ENCODE measurements around the gene IMPACT.

IMPACT gene, protein sequence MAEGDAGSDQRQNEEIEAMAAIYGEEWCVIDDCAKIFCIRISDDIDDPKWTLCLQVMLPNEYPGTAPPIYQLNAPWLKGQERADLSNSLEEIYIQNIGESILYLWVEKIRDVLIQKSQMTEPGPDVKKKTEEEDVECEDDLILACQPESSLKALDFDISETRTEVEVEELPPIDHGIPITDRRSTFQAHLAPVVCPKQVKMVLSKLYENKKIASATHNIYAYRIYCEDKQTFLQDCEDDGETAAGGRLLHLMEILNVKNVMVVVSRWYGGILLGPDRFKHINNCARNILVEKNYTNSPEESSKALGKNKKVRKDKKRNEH

DNA sequence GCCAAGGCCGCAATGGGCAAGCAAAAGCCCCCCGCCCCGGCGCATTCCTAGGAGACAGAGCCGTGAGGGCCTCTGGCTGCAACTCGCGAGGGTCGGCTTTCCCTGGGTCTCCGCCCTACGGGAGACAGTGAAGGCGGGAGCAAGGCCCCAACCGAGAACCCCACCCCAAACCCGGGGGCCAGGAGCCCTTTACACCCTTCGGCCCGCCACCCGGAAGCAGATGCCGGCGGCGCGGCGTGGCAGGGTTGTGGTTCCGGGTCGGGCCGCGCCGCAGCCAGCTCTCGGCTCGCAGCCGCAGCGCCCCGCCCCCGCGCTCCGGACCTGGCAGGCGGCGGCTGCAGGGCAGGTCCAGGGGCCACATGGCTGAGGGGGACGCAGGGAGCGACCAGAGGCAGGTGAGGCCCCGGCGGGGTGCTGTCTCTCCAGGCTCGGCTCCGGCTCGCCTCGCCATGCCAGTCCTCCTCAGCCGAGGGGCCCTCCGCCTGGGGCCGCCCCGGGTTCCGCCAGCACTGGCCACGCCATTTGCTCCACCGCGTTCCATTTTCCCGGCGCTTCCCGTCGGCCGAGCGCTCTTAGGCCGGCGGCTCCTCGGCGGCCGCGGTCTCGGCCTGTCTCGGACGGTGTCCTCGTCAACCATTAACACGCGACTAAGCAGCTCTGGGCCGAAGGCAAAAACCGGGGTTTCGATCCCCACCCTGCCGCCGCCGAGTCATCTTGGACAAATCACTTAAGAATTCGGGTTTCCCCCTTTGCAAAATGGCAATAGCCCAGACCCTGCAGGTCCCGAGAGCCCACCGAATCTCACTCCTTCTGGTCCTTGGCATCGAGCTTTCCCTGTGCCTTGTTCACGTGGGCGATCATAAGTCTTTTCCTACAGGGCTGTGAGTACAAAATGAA is at the start of gene IMPACT:
TSS of gene IMPACT (plus strand) at position 273 of the 897 bp plus-strand sequence. CDS start at position 360, 87 bp downstream.
- peak; percentile 78 for DNase-seq

- no peak for DNase-seq
Observed at GRCh38 chr18:24378598-24378997, 47.9 kb upstream of the IMPACT start.

DNA sequence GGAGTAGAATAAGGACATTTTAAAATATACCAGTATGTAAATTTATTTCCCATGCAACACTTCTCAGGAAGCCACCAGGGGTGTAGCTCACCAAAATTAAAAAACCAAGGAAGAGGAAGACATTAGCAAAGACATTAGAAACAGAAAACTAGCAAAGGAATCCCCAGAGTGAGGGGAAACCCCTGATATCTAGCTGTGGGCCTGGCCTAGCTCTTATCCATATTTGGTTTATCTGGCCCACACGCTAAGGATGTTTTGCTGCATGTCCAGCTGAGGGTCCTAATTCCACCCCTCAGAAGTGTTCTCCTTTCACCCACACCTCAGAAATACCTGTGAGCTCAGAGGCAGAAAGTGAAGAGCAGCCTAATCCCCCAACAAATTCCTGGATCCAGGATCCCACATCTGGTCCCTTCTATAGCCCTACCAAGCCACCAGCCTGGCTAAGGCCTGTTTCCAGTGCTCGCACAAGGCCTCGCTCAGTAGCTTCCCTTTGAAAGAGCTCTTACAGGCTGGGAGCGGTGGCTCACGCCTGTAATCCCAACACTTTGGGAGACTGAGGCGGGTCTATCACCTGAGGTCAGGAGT is 46.2 kb upstream of the IMPACT start:
- no peak for DNase-seq

GRCh38 chr18:24381126-24381525 is 45.3 kb upstream of the IMPACT start:
- DNase-seq: no peak

DNA sequence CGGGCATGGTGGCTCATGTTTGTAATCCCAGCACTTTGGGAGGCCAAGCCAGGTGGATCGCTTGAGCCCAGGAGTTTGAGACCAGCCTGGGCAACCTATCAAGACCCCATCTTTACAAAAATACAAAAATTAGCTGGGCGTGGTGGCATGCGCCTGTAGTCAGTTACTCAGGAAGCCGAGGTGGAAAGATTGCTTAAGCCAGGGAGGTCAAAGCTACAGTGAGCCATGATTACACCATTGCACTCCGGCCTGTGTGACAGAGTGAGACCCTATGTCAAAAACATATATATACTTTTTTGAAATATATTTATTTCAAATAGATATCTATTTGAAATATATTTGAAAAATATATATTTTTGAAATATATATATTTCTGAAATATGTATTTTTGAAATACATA is 39.8 kb upstream of the IMPACT start:
- DNase-seq: no peak

GRCh38 chr18:24388957-24389356 is 37.5 kb upstream of the IMPACT start:
- no peak for DNase-seq

DNA sequence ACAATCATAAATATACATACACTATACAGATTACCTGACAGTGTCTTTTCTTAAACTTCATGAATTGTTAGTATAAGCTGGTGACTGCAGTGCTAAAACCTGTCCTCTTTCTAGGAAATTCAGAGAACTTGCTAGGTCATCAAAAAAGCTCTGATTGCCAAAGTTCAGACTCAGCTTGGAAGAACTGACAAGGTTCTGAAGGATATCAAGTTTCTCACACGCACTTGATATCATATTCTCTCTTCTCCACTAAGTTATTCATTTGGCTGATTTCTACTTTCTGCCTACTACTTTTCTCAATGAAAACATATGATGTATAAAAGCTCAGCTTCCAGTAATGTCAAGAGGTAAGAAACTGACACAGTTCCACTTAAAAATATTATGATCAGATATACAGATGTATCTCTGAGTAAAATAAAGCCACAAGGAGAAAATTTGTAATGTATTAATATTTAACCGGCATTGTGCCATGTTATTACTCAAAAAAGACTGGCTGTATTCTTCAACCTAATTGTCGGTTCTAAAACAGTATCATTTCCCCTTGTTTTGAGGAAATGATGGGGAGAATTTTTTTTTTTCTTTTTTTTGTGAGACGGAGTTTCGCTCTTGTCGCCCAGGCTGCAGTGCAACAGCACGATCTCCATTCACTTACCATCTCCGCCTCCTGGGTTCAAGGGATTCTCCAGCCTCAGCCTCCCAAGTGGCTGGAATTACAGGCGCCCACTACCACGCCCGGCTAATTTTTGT is 31.2 kb upstream of the IMPACT start:
- DNase-seq: no peak

DNA sequence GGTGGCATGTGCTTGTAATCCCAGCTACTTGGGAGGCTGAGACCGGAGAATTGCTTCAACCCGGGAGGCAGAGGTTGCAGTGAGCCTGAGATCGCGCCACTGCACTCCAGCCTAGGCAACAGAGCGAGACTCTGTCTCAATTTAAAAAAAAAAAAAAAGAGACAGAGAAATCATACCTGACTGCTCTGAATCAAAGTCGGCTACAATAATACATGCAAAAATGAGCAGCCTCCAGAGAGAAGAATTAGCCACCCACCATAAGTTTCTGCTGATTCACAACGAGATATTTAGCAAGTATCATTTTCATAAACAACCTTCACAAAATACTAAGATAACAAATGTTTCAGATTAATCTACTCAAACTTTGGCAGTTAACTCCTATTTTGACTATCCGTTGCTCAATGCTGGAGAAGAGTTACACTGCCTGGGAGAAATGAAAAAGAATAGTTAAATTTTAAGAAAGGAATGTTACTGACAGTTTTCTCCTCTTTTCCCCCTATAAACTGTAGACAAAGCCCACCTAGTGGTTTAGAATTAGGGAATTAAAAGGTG is 30.3 kb upstream of the IMPACT start:
- no peak for DNase-seq

DNA sequence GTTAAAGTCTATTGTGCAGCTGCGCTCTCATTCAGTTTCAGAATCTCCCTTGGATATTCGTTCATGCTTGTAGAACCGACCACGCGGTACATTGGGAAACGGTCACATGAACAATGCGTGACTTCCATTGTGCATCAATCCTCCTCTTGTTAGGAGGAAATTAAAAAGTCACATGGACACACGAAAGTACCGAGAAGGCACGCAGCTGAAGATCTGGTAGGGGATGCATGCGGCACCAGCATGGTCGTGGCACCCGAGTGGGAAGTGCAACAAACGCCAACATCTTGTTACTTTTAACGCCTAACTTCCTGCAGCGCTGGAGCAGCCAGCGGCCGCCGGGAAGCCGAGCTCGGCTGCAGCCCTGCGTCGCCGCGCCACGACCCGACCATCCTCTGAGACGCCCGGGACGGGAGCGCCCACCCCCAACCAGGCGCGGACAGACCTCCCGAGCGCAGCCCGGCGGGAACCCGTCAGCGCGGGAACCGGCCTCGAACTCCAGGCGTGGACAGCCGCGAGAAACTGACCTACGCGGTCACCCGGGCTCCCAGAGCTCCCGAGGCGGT is 29.3 kb upstream of the IMPACT start:
- peak; percentile 32 for DNase-seq

DNA sequence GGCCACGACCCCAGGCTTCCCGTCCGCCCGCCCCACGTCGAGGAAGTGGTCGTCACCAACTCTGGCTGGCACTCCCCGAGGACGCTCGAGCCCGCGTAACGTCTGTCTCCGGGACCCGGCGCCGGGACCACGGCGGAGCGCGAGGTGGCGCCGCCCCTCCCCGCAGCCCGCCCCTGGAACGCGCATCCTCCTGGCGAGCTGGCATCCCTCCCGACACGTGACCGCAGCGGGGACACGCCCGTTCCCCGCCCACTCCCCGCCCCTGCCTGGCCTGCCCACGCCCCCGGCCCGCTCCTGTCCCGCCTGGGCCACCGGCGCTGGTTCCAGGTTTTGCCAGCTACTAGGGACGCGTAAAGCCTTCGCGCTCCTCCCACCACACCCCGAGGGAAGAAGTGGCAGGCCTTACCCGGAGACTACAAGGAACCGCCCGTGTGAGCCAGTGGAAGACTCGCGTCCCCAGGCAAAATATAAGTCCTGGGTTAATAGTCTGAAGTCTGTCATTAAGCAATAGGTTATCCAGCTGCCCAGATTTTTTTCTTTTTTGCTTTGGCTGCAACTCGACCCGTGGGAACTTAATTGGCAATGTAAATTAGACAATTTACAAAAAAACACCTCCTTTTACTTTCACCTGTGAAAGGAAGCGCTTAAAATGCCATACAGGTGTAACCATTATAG is 28.6 kb upstream of the IMPACT start, which contains the start of gene OSBPL1A:
TSS of gene OSBPL1A (minus strand) at position 131 of the 675 bp plus-strand sequence. CDS start 20,291 bp downstream, outside the sequence.
- DNase-seq: peak; percentile 76

GRCh38 chr18:24398540-24398939 is 27.9 kb upstream of the IMPACT start:
- no peak for DNase-seq

GRCh38 chr18:24400587-24400986 is 25.9 kb upstream of the IMPACT start:
- no peak for DNase-seq

GRCh38 chr18:24402209-24402785 is 24.2 kb upstream of the IMPACT start:
- no peak for DNase-seq

DNA sequence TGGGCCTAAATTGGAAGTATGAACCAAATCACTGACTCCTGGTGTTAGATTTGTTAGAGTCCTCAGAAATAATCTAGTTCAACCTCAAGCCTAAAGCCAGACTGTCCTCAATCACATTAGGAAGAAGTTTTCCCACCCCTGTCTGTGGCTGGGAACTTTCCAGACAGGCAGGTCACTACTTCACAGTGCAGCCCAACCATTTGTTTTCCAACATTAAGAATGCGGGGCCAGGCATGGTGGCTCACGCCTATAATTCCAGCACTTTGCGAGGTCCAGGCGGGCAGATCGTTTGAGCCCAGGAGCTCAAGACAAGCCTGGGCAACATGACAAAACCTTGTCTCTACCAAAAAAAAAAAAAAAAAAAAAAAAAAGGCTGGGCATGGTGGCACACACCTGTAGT is 23.4 kb upstream of the IMPACT start:
- DNase-seq: no peak

DNA sequence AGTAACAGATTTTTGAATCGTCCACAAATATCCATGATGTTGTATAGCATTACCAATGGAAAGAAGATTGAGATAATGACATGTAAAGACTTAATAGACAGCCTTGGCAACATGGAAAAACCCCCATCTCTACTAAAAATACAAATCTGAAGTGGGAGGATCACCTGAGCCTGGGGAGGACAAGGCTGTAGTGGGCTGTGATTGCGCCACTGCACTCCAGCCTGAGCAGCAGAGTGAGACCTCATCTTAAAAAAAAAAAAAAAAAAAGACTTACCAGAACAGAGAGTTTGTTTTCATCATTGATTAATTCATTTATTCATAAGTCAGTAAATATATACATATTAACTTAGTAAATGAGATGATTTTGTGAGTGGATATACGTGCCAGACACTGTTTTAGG is 21.9 kb upstream of the IMPACT start:
- no peak for DNase-seq

GRCh38 chr18:24408496-24408895 is 18.0 kb upstream of the IMPACT start:
- no peak for DNase-seq

- no peak for DNase-seq
Observed at GRCh38 chr18:24413148-24413547, 13.3 kb upstream of the IMPACT start.

- DNase-seq: peak; percentile 45
Observed at GRCh38 chr18:24414349-24415003, 12.0 kb upstream of the IMPACT start.

GRCh38 chr18:24417480-24417879 is 9.0 kb upstream of the IMPACT start:
- DNase-seq: no peak

GRCh38 chr18:24420551-24420950 is 5.9 kb upstream of the IMPACT start:
- no peak for DNase-seq

DNA sequence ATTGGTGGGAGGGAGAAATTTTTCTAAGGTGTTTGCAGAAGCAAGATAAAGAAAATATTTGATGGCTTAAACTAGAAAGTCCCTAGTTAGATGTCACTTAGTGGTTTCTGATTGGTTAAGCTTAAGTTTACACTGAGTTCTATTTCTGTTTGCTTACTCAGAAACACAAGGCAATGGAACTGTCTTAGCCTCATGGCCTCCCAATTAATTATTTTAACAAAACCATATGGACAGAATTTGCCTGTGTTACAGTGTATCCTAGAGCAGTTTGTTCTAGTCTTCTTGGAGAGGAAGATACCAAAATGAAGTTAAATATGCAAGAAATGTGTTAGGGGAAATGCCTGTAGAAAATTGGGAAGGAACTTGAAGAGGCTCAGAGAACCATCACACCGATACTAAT is 4.6 kb upstream of the IMPACT start:
- DNase-seq: no peak

Data from activated naive CD4-positive, alpha-beta T cell treated with Interleukin-2 at 50 U/mL for 16 hours (primary cell).